Adrenal gland (tissue), 12 donors: ENCODE results near the gene GRHL3. TPM values are rescaled to one million over a fixed set of nuclear protein-coding genes. Genes with fewer than 3 reads are reported as not detected.

Experiments
- DNase-seq, 7 donors: peaks; one replicate each; pipeline ENCODE4 v3.0.0-alpha.2; 2019 to 2020
- H3K27ac ChIP-seq, 5 donors: fragments of 200-600 bp; sonication (generic) in 4 of 5; 1 replicate in 3 of 5; 2 replicates in 2 of 5; pipeline versions ENCODE4 v1.5.1 to v1.8.0; 2016 to 2020; ENCODE audit warnings: mild to moderate bottlenecking in 1 of 5
- H3K27me3 ChIP-seq: fragments of 200-600 bp; 2 replicates; pipeline ENCODE4 v1.8.0; 2021
- H3K36me3 ChIP-seq, 2 donors: fragments of 200-600 bp; replicated peaks in 1 of 2; 1 replicate in 1 of 2; 2 replicates in 1 of 2; pipeline versions ENCODE4 v1.5.1 to v1.8.0; 2018 to 2022
- H3K4me1 ChIP-seq, 2 donors: fragments of 200-600 bp; replicated peaks in 1 of 2; 1 replicate in 1 of 2; 2 replicates in 1 of 2; pipeline versions ENCODE4 v1.5.1 to v1.8.0; 2018 to 2021
- H3K4me3 ChIP-seq, 4 donors: fragments of 200-600 bp; sonication (generic) in 3 of 4; one replicate each; pipeline ENCODE4 v1.5.1; 2016 to 2018
- H3K9me3 ChIP-seq, 3 donors: fragments of 200-600 bp; sonication (generic) in 1 of 3; replicated peaks in 1 of 3; 1 replicate in 2 of 3; 2 replicates in 1 of 3; pipeline versions ENCODE4 v1.5.1 to v1.8.0; 2016 to 2021
- CTCF ChIP-seq, 6 experiments: fragments of 450-650 bp in 4 of 6; fragments of 200-600 bp in 2 of 6; sonication (generic) in 1 of 6; IDR thresholded peaks; 1 replicate in 5 of 6; 2 replicates in 1 of 6; pipeline versions ENCODE4 v1.5.1 to v1.8.0; 2016 to 2021; ENCODE audit warnings: antibody characterized with exemption in 6 of 6, mild to moderate bottlenecking in 2 of 6, moderate library complexity in 1 of 6
- POLR2A ChIP-seq, 2 donors: fragments of 450-650 bp; IDR thresholded peaks; one replicate each; pipeline ENCODE4 v1.6.1; 2017; ENCODE audit warnings: antibody characterized with exemption in 2 of 2, mild to moderate bottlenecking in 2 of 2, moderate library complexity in 1 of 2
- WGBS, 4 donors: extraction: QIAGEN DNeasy Blood & Tissue Kit in 2 of 4; methylation state at CpG; one replicate each; pipeline versions ENCODE4 v1.1.5 to v1.1.7; 2013 to 2017; 5-methylcytosine and 5-hydroxymethylcytosine counted together
- intact Hi-C, 2 donors: fragments of 100-400 bp; cut with DNase I; formaldehyde crosslinking; loops; one replicate each; pipeline versions ENCODE4 v1.14.1 to v1.15.0; 2022 to 2023
- polyA plus RNA-seq, 3 donors: library from polyadenylated mRNA; stranded (reverse); fragments of 200-250 nt in 2 of 3; fragments of 350-450 nt in 1 of 3; fragmentation: Illumina TruSeq in 1 of 3; extraction: RNeasy Lipid Tissue Mini Kit (QIAGEN cat#74804) in 1 of 3; gene quantifications; one replicate each; pipeline ENCODE4 v1.2.3, GENCODE V29; 2013 to 2014
- total RNA-seq, 9 donors: library from RNA; depleted of rRNA in 4 of 9; stranded (reverse); fragments of >200 nt in 4 of 9; fragments of 120-200 nt in 1 of 9; fragmentation: NEBNext Ultra II Directional in 1 of 9; extraction: Animal tissue kit (Norgen Biotek cat#: 25700) in 1 of 9; gene quantifications; one replicate each; pipeline versions ENCODE4 v1.1.0 to v1.2.4, GENCODE V29; 2013 to 2023
- donor health status: healthy with polysubstance abuse.
- donor health status: Bipolar disorder and iron deficiency.
- donor health status: DM: yes; HTN: yes; CAD: no.
- donor health status: DM: no; HTN: no; CAD: no.
- donor health status: DM: no; HTN: no; CAD: no.
- donor health status: DM: yes; HTN: yes; CAD: no.

Gene GRHL3
- total and polyA plus RNA-seq, 12 donors: 0.10 to 0.20 (median 0.16) TPM; not detected in 8

- H3K27ac ChIP-seq: peak overlapping the region in 2 of 5 donors; percentile 10 to 51
- TF ChIP-seq POLR2A (IDR thresholded peaks at IDR 0.05): no peak
- no peak for TF ChIP-seq CTCF (IDR thresholded peaks at IDR 0.05)
- no peaks in the 10 kb centered on the region for H3K27me3 ChIP-seq
- peaks cover 0 to 7% of the 10 kb centered on the region in 2 donors for H3K4me1 ChIP-seq
- H3K36me3 ChIP-seq: no peaks in the 10 kb centered on the region
- no peaks in the 10 kb centered on the region for H3K9me3 ChIP-seq
- 46 to 60% (median 48%) methylated on average over 11 to 15 of the region's 15 CpGs for WGBS, 4 donors
- intact Hi-C loops: loop anchor here in 1 of 2 donors (5.0 kb wide), 1 partner anchor 218 kb away; no protein-coding TSS in a partner anchor
- no peak overlapping the region for H3K4me3 ChIP-seq
- peak; percentile 75 to 94 (median 91) for DNase-seq
Measured at GRCh38 chr1:24289937-24290595, 29.1 kb upstream of the GRHL3 start.

GRCh38 chr1:24290933-24291487, 28.1 kb upstream of the GRHL3 start:
- intact Hi-C loops: no loop called here
- Histone ChIP-seq H3K27me3 (no peaks in the 10 kb centered on the region), H3K9me3 (no peaks in the 10 kb centered on the region), H3K4me1 (peaks cover 0 to 7% of the 10 kb centered on the region in 2 donors), H3K4me3 (no peak overlapping the region), H3K27ac (peak overlapping the region in 1 of 5 donors; percentile 0), H3K36me3 (no peaks in the 10 kb centered on the region)
- DNase-seq: no peak
- 79 to 85% (median 81%) methylated on average over 8 of the region's 8 CpGs for WGBS, 4 donors
- TF ChIP-seq CTCF (IDR thresholded peaks at IDR 0.05): no peak
- TF ChIP-seq POLR2A (IDR thresholded peaks at IDR 0.05): no peak

DNA sequence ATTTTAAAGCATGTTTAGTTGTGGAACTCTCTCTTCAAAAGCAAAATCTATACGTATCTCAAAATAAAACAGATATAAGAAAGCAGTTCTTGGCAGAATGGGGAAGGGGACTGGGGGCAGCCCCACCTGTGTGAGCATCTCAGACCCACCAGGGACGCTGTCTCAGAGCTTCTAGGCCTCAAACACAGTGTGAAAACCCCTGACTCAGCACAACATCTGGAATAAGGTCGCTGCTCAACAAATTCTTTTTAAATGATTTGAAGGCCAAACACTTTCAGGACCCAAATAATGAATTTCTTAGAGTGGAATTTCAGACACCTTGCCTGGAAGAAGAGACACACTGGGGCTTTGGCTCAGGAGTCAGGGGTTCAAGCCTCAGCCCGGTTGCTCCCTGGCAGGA, 27.1 kb upstream of the GRHL3 start:
- H3K4me3 ChIP-seq: no peak overlapping the region
- intact Hi-C loops: no loop called here
- TF ChIP-seq CTCF (IDR thresholded peaks at IDR 0.05) (no peak), POLR2A (IDR thresholded peaks at IDR 0.05) (no peak)
- no peaks in the 10 kb centered on the region for H3K36me3 ChIP-seq
- H3K9me3 ChIP-seq: no peaks in the 10 kb centered on the region
- 70 to 91% (median 78%) methylated on average over 4 of the region's 4 CpGs for WGBS, 4 donors
- H3K27me3 ChIP-seq: no peaks in the 10 kb centered on the region
- peaks cover 0 to 7% of the 10 kb centered on the region in 2 donors for H3K4me1 ChIP-seq
- no peak for DNase-seq
- H3K27ac ChIP-seq: no peak overlapping the region

DNA sequence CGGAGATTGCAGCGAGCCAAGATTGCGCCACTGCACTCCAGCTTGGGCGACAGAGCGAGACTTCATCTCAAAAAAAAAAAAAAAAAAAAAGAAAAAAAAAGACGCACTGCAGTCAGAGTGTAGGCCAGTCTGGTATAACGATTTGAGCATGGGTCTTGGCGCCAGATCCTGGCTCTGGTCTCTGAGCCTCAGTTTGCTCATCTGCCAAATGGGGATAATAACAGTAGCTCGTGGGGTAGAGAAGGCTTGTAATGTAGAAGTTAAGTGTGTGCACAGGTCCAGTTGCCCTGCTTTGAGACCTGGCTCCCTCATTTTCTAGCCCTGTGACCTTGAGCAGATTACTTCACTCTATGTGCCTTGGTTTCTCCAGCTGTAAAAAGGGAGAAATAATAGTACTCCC, 26.3 kb upstream of the GRHL3 start:
- WGBS, 4 donors: 69 to 88% (median 75%) methylated on average over 9 of the region's 9 CpGs
- Histone ChIP-seq H3K4me1 (peaks cover 0 to 7% of the 10 kb centered on the region in 2 donors), H3K36me3 (no peaks in the 10 kb centered on the region), H3K27ac (no peak overlapping the region), H3K27me3 (no peaks in the 10 kb centered on the region), H3K4me3 (no peak overlapping the region), H3K9me3 (no peaks in the 10 kb centered on the region)
- TF ChIP-seq CTCF (IDR thresholded peaks at IDR 0.05) (no peak), POLR2A (IDR thresholded peaks at IDR 0.05) (no peak)
- DNase-seq: no peak
- intact Hi-C loops: no loop called here
